GM21576 (cell line): ENCODE measurements around the gene SOSTDC1.
"Not testable (repeated sequence)": the region's sequence is repeated elsewhere in the genome, so short reads cannot be mapped to it uniquely, and the experiment has no call there.

Experiments used
- ATAC-seq: cut with Tn5 transposase; IDR thresholded peaks from one replicate; pipeline ENCODE4 v1.9.1; 2021; ENCODE audit warnings: mild to moderate bottlenecking, moderate library complexity; ENCODE audit not compliant: unreplicated experiment

Gene SOSTDC1

GRCh38 chr7:16465469-16466361 lies at the start of gene SOSTDC1:
Gene SOSTDC1 (minus strand): TSS chr7:16465738. CDS start chr7:16465668, 70 bp downstream.
- ATAC-seq, result no peak

- no peak for ATAC-seq
These were observed 49.2 kb upstream of the SOSTDC1 start for GRCh38 chr7:16514729-16515128.

DNA sequence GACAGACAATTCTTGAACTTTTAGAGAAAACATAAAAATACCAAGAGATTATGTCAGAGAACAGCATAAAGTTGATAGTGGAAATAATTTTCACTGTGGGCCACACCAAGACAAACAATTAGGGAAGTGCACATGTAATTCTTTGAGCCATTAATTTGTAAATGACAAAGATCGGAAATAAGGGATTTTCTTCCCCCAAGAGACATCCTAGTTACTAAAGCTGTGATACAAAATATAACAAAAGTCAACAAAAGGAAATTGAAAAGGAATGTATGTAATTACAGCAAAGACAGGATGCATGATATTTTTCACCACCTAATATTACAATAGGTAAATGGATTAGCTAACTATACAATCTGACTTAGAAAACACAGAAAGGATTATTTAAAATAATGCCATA lies 48.7 kb upstream of the SOSTDC1 start:
- ATAC-seq, result no peak

GRCh38 chr7:16512097-16512496 lies 46.6 kb upstream of the SOSTDC1 start:
- ATAC-seq, result no peak

- no peak for ATAC-seq
These were observed 45.8 kb upstream of the SOSTDC1 start for GRCh38 chr7:16511314-16511713.

GRCh38 chr7:16509829-16510228 lies 44.3 kb upstream of the SOSTDC1 start:
- no peak for ATAC-seq

DNA sequence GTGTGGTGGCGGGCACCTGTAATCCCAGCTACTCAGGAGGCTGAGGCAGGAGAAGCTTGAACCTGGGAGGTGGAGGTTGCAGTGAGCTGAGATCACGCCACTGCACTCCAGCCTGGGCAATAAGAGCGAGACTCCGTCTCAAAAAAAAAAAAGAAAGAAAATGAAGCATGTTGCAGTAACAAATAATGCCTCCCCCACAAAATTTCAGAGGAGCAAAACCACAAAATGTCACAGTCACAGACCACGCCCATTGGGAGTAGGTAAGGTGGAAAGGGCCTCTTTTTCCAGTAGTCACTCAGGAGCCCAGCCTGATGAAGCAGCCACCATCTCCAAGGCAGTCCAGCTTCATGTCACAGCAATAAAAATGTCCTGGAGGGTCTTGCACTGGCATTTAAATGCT lies 40.9 kb upstream of the SOSTDC1 start:
- ATAC-seq, result not testable (repeated sequence)

DNA sequence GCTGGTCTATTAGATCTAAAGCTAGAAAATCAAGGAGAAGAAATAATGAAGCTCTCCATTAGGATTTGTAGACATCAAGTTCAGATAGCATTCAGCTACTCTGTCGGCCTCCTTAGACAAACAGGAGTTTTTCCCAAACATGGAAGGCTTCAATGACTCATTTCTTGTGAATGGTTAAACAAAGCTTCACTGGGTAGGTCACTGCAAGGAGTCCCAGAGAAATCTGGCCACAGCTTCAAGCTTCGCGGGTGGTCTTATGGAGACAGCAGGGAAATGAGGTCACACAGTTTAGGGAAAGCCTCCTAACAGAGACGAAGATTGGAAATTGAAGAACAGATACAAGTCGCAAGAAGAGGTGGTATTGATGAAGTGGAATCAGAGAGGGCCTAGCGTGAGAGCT lies 38.5 kb upstream of the SOSTDC1 start:
- no peak for ATAC-seq

- ATAC-seq, result no peak
These were observed 36.8 kb upstream of the SOSTDC1 start for GRCh38 chr7:16502303-16502702.

- ATAC-seq, result no peak
These were observed 32.6 kb upstream of the SOSTDC1 start for GRCh38 chr7:16498122-16498521.

GRCh38 chr7:16494955-16495719 lies 29.6 kb upstream of the SOSTDC1 start:
- no peak for ATAC-seq

GRCh38 chr7:16494551-16494950 lies 29.0 kb upstream of the SOSTDC1 start:
- ATAC-seq, result no peak

DNA sequence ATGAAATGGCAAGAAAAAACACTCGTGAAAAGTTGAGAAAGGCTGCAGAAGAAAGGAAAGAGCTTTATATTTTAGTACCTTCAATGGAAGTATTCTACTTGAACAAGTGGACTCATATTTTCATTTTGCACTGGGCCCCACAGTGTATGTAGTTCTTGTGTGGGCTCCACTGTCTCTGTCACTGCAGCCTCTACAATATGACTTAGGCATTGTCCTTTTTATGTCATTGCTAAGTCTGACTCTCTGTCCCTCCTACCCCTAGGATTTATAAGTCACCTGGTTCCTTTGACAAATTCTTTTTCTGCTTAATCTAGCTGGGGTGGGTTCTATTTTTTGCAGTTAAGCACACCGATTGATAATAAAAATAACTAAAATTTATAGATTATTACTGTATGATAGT lies 27.7 kb upstream of the SOSTDC1 start:
- no peak for ATAC-seq

GRCh38 chr7:16492513-16493062 lies 27.1 kb upstream of the SOSTDC1 start:
- no peak for ATAC-seq

GRCh38 chr7:16491148-16491547 lies 25.6 kb upstream of the SOSTDC1 start:
- ATAC-seq, result no peak

GRCh38 chr7:16484453-16485158 lies 19.1 kb upstream of the SOSTDC1 start:
- no peak for ATAC-seq

DNA sequence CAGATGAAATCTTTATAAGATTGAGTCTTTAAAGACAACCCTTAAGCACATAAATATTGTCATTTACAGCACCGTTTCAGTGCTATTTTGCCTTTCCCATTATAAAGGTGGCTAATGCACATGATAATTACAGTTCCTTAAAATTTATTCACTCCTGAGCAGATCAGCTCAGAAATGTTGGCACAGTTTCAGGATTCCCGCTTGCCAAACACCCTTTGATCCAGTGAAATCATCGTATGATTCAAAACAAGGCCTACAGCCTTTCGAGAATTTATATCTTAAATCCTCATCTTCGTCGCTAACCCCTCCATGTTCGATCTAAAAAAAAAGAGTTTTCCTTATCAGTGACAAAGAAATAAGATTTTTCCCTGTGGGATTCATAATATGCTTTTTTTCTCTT lies 14.1 kb upstream of the SOSTDC1 start:
- ATAC-seq, result no peak

DNA sequence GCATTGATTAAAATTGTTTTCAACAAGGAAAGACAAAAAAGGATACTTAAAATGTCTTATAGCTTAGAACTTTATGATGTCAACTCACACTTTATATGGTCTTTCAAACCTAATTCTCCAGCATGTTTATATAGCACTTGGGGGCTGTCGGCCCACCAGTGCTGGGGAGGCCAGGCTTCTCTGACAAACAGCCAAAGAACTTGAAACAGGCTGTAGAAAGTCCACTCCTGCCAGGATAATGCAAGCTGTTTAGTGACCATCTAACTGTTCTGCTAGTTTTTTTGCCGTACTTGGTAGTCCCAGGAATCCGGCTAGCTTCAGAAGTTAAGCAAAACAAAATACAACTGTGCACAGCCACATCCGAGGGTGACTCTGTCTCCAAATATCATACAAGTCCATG lies 13.6 kb upstream of the SOSTDC1 start:
- no peak for ATAC-seq

GRCh38 chr7:16471933-16472332 lies 6.4 kb upstream of the SOSTDC1 start:
- no peak for ATAC-seq

DNA sequence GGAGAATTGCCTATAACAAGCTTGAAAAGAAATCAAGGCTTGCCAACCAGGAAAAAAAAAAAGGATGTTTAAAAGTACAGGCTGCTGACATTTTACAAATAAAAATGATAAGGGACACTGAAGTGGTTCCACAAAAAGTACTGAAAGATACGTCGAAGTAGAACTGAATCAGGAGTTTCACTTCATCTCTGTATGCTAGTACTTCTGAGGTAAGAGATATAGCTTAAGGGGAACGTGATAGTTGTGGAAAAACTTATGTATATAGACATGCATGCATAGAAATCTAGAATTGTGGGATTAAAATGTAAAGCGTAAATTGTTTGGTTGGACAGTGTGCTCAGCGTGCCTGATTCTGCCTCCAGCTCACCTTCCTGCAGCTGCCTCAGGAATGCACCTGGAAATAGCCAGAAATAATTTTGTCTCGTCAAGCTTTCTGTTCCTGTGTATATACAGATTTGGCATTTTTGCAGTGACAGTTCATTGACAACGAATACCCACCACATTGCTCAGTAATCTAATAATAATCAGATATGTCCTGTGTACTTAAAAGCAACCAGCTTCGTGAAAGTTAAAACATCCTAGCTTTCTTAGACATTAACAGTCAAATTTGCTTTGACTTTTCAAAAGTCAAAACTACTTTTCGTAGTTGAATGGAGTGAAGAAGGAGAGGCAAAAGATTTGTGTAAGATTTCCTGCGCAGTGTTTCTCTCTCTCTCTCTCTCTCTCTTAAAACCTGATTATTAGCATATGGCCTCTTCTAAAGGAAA lies 1.4 kb downstream of the SOSTDC1 start:
- no peak for ATAC-seq
